Left ventricle myocardium superior (tissue), 1 donor: ENCODE data around the gene ZNF652. TPM values are rescaled to one million over a fixed set of nuclear protein-coding genes. Genes with fewer than 3 reads are reported as not detected.
A peak's percentile ranks its signal among the peaks of the same experiment; 100 is the strongest.
"Not testable (repeated sequence)": the region's sequence is repeated elsewhere in the genome, so short reads cannot be mapped to it uniquely, and the experiment has no call there.

Experiments
- ATAC-seq: fragments of 200-7000 bp; cut with Tn5 transposase; one replicate; pipeline ENCODE4 v1.9.1; 2020; ENCODE audit warnings: mild to moderate bottlenecking, moderate library complexity
- DNase-seq: peaks from one replicate; pipeline ENCODE4 v3.0.0-alpha.2; 2020
- intact Hi-C: fragments of 100-400 bp; cut with micrococcal nuclease; formaldehyde crosslinking; loops from one replicate; pipeline ENCODE4 v1.11.0; 2022
- long read RNA-seq: library from polyadenylated mRNA; unstranded; transcript quantifications from one replicate; pipeline ENCODE4 v2.0.0, GENCODE V29; 2021
- total RNA-seq: library from RNA; stranded (reverse); fragmentation: NEBNext Ultra II Directional; extraction: Animal tissue kit (Norgen Biotek cat#: 25700); gene quantifications from one replicate; pipeline ENCODE4 v1.2.1, GENCODE V29; 2021
- donor health status: DM: no; HTN: yes; CAD: no; lungs with severe emphysema.

The ZNF652 gene
- 19.2 TPM for total RNA-seq
- long read RNA-seq, partial matches to known transcripts: 2 of 4 reads
- long read RNA-seq, other reads (novel, unspliced or antisense): 2 of 4 reads

DNA sequence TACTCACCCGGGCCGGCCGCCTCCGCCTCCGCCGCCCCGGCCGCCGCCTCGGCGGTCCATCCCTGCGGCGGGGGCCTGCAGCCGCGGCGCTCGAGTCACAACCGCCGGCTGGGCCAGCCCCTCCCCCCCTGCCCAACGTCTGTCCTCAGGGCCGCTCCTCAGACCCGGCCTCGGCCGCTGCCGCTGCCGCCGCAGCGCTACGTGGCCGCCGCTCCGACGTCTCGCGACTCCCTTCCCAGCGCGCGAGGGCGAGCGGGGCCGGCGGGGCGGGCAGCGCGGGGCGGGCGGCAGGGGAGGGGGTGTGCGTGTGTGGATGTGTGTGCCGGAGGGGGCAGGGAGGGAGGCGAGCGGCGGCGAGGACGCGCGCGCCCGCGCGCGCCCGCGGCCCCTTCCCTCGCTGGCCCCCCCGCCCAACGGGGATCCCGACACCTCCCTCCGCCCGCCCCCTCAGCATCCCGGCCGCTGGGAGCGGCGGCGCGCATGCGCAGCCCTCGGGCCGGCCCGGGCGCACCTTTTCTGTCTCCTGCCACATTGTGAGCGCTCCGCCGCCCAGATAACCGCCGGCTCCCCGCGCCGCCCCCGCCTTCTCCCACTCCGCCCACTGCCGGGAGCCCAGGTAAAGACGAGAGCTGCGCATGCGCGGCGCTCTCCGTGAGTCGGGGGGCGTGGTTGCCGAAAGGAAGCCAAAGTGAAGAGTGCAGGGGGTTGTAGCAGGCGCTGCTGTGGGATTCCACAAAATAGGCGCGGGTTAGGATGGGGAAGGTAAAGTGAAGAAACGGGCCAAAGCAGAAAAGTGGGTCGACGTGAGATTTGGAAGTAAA, at the start of gene ZNF652:
Gene ZNF652 (minus strand): TSS at position 349 of the 821 bp plus-strand sequence. CDS start 44,525 bp downstream, outside the sequence.
- ATAC-seq: peak; percentile 94
- peak; percentile 95 for DNase-seq
- intact Hi-C loops: no loop called here

DNA sequence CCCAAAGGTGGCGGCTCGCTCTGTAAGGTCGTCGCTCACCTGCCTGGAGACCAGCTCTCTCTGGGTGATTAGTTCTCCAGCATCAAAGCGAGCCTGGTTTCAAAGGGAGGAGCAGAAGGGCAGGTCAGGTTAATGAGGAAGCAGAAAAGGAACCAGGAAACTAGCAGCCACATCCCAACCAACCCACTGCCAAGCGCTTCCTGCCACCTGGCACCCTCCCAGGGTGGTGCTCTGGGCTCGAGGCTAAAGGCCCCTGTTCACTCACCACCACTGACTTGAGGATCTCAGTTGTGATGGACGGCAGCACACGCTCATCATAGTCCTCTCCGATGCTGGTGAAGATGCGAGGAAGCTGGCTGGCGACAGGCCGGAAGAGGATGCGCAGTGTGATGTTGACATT, 47.0 kb upstream of the ZNF652 start:
- no peak for ATAC-seq
- intact Hi-C loops: no loop called here
- no peak for DNase-seq

DNA sequence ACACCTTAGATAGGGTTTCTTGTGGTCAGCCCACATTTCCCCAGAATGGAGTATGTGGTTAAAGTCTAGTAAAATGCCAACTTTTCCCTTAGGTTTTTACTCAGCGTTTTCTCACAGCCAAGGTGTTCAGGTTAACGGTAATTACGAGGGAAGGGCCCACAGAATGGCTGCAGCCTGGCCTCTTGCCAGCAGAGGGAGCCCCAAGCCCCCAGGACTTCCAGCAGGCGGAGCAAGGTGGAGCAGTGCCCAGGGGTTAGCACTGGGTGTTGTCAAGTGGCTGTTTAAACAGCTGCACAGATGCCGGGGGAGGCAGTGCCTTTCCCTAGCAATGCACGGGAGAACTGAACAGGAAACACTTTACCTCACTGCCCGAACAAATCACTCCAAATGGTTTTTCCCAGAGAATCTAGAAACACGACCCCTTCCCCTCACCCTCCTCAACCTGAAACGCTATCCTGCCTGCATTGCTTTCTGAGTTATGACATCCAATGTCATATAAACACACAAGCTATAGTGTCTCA, 46.0 kb upstream of the ZNF652 start:
- ATAC-seq (peak; percentile 77), DNase-seq (peak; percentile 81)
- intact Hi-C loops: no loop called here

DNA sequence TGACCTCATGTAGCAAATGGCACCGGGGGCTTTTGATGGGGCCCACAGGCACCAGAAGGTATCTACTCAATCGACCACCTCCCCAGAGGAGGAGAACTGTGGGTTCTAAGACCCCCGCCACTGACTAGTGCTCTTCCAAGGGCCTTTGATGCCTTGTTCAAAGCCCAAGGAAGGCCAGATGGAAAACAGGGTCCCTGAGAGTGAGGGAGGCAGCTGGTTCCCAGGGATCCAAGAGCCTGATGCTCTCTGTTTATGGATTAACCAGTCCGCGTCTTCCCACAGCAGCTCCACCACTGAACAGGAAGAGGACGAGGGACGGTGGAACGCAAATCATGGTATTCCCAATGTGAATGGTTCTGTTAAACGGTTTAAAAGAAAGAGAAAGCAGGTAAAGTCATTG, 45.0 kb upstream of the ZNF652 start:
- intact Hi-C loops: no loop called here
- no peak for DNase-seq
- ATAC-seq: no peak

GRCh38 chr17:49406421-49407061, 44.5 kb upstream of the ZNF652 start:
- ATAC-seq (no peak), DNase-seq (no peak)
- intact Hi-C loops: no loop called here

DNA sequence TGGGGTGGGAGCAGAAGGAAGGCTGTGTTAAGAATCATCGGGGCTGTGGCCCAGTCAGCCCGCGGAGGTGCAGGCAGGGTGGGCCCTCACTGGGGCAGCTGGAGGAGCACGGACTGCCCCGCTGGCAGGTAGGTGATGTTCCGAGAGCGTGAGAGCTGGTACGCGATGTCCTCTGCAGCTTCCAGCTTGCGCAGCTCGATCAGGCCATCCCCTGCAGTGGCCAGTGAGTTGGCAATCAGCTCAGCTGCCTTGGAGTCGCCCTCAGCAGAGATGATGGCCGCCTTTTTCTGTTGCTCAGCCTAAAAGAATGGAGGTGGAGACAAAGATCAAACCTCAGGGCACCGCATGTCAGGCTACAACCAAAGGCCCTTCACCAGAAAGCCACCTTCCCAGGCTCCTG, 42.9 kb upstream of the ZNF652 start:
- intact Hi-C loops: no loop called here
- DNase-seq: no peak
- ATAC-seq: no peak

DNA sequence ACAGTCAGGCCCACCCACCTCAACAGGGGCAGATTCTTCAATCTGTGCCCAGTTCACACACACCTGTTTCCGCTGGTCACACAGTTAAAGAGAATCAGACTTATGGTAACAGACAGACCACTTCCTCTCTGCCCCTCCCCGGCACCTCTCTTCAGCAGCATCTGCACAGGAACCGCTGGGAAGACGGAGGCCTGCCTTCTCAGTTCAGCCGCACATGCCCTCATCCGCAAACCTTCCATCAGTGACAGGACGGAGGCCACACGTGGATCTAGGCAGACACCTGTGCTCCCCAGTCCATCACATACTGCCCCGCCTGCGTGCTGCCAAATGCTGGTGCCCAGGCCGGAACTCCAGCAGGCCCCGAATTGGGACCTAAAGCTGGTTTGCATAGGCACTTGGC, 42.3 kb upstream of the ZNF652 start:
- DNase-seq (no peak), ATAC-seq (no peak)
- intact Hi-C loops: no loop called here

GRCh38 chr17:49403514-49404289, 41.7 kb upstream of the ZNF652 start:
- intact Hi-C loops: no loop called here
- ATAC-seq (no peak), DNase-seq (no peak)

- ATAC-seq: no peak
- intact Hi-C loops: no loop called here
Observed at GRCh38 chr17:49402706-49403105, 40.7 kb upstream of the ZNF652 start.

DNA sequence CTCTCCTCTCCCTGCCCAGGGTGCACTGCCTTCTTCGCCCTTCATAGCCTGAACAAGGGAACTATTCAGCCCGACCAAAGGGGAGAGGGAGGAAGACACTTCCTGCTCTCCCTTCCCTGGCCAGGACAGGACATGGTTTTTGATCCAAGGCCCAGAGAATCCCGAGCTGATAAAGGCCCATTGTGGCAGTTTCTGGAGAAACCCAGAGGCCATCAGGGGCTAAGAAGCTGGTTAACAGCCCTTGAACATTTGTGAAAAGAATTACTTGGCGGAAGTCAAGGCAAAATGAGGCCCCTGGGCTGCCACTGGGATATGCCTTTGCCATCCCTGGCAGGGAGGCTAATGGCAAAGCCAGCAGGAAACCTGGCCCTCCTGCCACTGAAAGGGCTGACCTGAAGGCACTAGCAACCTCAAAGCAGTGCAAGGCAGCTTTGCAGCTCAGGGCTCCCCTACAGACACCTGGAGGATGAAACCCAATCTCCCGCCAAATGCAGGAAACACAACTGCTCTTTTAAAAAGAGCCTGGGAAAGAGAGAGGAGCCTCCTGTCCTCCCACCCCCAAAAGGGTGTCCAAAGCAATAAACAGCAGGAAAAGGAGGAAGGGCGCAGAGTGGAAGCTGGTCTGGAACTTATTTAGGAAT, 40.0 kb upstream of the ZNF652 start:
- intact Hi-C loops: no loop called here
- DNase-seq (no peak), ATAC-seq (no peak)

More at GRCh38 chr17:49402706-49403105, 40.7 kb upstream of the ZNF652 start:
- DNase-seq: no peak

DNA sequence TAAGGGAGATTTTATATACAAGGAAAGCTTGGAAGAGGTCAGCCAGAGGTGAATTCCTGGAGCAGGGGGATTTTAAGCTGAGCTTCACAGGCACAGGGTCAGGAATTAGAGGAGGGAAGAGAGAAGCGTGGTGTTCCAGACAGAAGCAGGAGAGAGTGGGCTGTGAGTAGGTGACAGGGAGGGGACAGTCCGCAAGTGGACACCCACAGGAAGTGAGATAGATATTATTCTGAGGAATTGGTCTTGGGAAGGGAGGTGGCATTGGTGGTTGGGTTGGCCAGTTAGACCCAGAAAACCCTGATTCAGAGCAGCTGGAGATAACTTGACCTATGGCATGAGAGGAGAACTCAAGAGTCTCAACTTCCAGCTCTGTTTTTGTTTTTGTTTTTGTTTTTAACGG, 37.9 kb upstream of the ZNF652 start:
- intact Hi-C loops: no loop called here
- ATAC-seq: no peak
- DNase-seq: no peak

GRCh38 chr17:49397586-49397985, 35.5 kb upstream of the ZNF652 start:
- intact Hi-C loops: no loop called here
- DNase-seq (no peak), ATAC-seq (no peak)

- intact Hi-C loops: loop anchor here (1.0 kb wide), 1 partner anchor 78 kb away; no protein-coding TSS in a partner anchor
- ATAC-seq: peak; percentile 16
- no peak for DNase-seq
Observed at GRCh38 chr17:49393491-49394255, 31.6 kb upstream of the ZNF652 start.

DNA sequence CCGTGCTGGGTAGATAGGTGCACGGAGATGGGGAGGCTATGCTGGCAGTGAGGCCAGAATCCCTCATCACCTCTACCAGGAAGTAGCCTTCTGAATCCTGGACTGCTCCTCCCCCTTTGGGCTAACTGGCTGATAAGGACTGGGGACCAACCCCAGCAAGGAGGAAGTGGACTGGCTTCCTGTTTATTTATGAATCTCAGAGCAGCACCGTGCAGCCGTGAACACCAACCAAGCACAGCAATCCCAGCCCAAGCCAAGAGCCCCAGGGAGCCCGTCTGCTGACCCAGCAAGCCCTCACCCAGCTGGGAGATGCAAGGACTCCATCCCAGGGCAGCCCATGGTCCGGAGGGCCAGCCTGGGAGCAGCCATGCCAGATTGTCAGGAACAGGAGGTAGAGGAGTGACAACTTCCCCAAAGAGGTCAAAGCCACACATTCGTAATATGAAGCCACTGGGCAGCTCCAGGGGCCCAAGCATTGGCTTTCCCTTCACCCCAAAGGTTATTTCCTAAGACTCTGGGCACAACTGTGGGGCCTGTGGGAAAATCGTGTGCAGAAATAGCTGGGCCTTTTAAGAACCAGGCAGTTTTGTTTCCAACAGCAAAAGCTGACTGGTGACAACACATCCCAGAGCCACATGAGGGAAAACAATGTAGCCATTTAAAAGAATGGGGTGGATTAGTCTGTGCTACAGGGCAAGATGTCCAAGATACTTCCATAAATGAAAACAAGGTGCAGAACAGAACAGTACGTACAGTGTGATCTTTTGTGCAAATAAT, 28.7 kb upstream of the ZNF652 start:
- ATAC-seq: peak; percentile 53
- DNase-seq: peak; percentile 42
- intact Hi-C loops: no loop called here

DNA sequence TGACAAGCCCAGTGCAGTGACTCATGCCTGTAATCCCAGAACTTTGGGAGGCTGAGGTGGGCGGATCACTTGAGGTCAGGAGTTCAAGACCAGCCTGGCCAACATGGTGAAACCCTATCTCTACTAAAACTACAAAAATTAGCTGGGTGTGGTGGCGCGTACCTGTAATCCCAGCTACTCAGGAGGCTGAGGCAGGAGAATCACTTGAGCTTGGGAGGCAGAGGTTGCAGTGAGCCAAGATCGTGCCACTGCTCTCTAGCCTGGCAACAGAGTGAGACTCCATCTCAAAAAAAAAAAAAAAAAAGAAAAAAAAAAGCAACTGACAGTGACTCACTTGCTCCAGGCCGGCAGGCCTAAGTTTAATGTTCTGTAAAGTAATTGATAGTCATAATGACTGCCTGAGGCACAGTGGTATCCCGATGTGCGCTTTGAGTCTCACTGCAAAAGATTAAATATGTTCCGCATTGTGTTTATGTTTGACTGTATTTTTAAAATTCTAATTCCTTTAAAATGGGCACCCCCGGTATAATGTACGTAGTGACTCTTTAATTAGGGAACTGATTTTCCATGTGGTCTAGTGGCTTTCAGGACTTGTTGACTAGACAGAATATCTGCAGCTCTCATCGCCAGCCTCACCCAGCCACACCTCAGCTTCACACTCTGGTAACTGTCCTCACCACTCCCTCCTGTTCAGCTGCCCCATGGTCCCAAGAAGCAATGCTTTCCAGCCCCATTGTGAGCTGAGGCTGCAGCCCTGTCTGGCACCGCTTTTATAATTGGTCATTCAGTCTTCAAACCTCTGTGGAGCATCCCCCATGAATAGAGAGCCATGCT, 27.7 kb upstream of the ZNF652 start:
- ATAC-seq, intact Hi-C loops, DNase-seq: not testable (repeated sequence)

DNA sequence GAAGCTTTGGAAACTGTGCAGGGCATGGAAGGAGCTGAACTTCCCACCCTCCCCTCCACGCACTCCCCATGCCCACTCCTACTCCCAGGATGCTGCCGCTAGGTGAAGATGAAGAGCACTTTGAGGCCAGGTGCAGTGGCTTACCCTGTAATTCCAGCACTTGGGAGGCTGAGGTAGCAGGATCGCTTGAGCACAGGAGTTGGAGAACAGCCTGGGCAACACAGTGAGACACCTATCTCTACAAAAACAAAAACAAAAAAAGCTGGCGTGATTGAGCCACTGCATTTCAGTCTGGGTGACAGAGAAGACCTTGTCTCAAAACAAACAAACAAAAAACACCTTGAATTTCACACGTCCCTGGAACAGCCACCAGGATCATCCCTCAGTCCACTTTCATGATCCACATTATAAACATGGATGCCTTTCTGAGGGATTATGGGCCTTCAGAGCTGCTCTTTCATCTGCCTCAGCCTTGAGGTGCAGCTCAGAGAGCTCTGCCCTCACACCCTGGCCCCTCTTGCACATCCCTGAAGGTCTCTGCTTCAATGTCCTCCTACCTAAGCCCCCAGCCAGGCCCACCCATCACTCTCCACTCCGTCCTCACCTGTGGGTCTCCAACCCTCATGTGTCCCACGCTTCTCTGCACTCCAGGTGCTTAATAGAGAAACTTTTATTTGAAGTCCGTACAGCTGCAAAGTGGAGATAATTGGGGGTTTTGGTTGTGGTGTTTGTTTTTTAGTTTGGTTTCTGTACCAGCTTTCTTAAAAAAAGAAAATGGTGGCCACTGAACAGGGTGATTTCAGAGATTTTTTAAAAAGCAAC, 26.9 kb upstream of the ZNF652 start:
- ATAC-seq (no peak), DNase-seq (no peak)
- intact Hi-C loops: no loop called here
